ENCODE data around the gene VSTM2B. TPM values are rescaled to one million over a fixed set of nuclear protein-coding genes. Genes with fewer than 3 reads are reported as not detected.

VSTM2B gene
- total RNA-seq, 1 experiment from 2014 or later, result not detected

GRCh38 chr19:29510701-29511265, 15.0 kb upstream of the VSTM2B start:
- no peaks in the 10 kb centered on the region for H3K9me3 ChIP-seq (ENCODE audit: insufficient read depth, low read depth)
- no peaks in the 10 kb centered on the region for H3K9me2 ChIP-seq (ENCODE audit: insufficient read depth)
- peaks cover 66% of the 10 kb centered on the region for H3K27me3 ChIP-seq (ENCODE audit: insufficient read depth, low read depth)
- H3K36me3 ChIP-seq (ENCODE audit: low read depth), result no peaks in the 10 kb centered on the region
- no peaks in the 10 kb centered on the region for H3K79me2 ChIP-seq (ENCODE audit: low read depth)
- POLR2A ChIA-PET (ENCODE audit: unreplicated experiment), result no interaction called here
- BruUV-seq (replicated peaks), result no TSS peak
- H3F3A ChIP-seq (ENCODE audit: insufficient read depth, low read depth), result no peaks in the 10 kb centered on the region
- no peak overlapping the region for H3K4me3 ChIP-seq
- intact Hi-C loops (cut with micrococcal nuclease; ENCODE audit: unreplicated experiment), result no loop called here
- H4K20me1 ChIP-seq (ENCODE audit: insufficient read depth), result no peaks in the 10 kb centered on the region
- CTCF ChIA-PET, result no interaction called here
- TF ChIP-seq EZH2 (IDR thresholded peaks at IDR 0.05; ENCODE audit: low read depth) (no peak), CTCF (conservative IDR thresholded peaks at IDR 0.05) (no peak)
- DNase-seq, result no peak
- no peak overlapping the region for H3K27ac ChIP-seq
- H3K4me1 ChIP-seq (replicated peaks; ENCODE audit: insufficient read depth), result no peaks in the 10 kb centered on the region
- no peak overlapping the region for H2AFZ ChIP-seq
- H3K4me2 ChIP-seq, result no peak overlapping the region

DNA sequence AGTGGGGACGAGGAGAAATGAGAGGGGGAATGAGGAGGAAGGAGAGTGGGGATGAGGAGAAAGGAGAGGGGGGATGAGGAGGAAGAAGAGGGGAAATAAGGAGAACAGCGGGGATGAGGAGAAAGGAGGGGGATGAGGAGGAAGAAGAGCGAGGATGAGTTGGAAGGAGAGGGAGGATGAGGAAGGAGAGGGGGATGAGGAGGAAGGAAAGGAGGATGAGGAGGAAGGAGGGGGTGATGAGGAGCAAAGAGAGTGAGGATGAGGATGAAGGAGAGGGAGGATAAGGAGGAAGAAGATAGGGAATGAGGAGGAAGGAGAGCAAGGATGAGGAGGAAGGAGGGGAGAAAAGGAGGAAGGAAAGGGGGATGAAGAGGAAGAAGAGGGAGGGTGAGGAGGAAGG, 14.0 kb upstream of the VSTM2B start:
- Histone ChIP-seq H3F3A (ENCODE audit: insufficient read depth, low read depth) (no peaks in the 10 kb centered on the region), H3K9me3 (ENCODE audit: insufficient read depth, low read depth) (no peaks in the 10 kb centered on the region), H3K4me2 (no peak overlapping the region), H3K9me2 (ENCODE audit: insufficient read depth) (no peaks in the 10 kb centered on the region), H3K4me3 (no peak overlapping the region), H3K4me1 (replicated peaks; ENCODE audit: insufficient read depth) (no peaks in the 10 kb centered on the region), H3K36me3 (ENCODE audit: low read depth) (no peaks in the 10 kb centered on the region), H3K79me2 (ENCODE audit: low read depth) (no peaks in the 10 kb centered on the region), H2AFZ (no peak overlapping the region), H3K27me3 (ENCODE audit: insufficient read depth, low read depth) (peaks cover 68% of the 10 kb centered on the region), H4K20me1 (ENCODE audit: insufficient read depth) (no peaks in the 10 kb centered on the region), H3K27ac (no peak overlapping the region)
- BruUV-seq (replicated peaks), result no TSS peak
- ChIA-PET POLR2A (ENCODE audit: unreplicated experiment) (no interaction called here), CTCF (no interaction called here)
- intact Hi-C loops (cut with micrococcal nuclease; ENCODE audit: unreplicated experiment), result no loop called here
- no peak for DNase-seq
- TF ChIP-seq CTCF (conservative IDR thresholded peaks at IDR 0.05) (no peak), EZH2 (IDR thresholded peaks at IDR 0.05; ENCODE audit: low read depth) (no peak)

DNA sequence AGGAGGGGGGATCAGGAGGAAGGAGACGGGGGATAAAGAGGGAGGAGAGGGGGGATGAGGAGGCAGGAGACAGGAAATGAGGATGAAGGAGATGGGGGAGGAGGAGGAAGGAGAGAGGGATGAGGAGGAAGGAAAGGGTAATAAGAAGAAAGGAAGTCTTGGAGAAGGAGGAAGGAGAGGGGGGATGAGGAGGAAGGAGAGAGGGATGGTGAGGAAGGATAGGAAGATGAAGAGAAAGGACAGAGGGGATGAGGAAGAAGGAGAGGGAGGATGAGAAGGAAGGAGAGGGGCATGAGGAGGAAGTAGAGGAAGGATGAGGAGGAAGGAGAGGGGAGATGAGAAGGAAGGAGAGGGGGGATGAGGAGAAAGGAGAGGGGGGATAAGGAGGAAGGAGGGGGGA, 13.0 kb upstream of the VSTM2B start:
- BruUV-seq (replicated peaks), result no TSS peak
- no peaks in the 10 kb centered on the region for H3K9me2 ChIP-seq (ENCODE audit: insufficient read depth)
- no peak overlapping the region for H3K27ac ChIP-seq
- no peaks in the 10 kb centered on the region for H3K9me3 ChIP-seq (ENCODE audit: insufficient read depth, low read depth)
- POLR2A ChIA-PET (ENCODE audit: unreplicated experiment), result no interaction called here
- H2AFZ ChIP-seq, result no peak overlapping the region
- no peak for DNase-seq
- H3K4me2 ChIP-seq, result no peak overlapping the region
- H3K4me1 ChIP-seq (replicated peaks; ENCODE audit: insufficient read depth), result no peaks in the 10 kb centered on the region
- H3K27me3 ChIP-seq (ENCODE audit: insufficient read depth, low read depth), result peaks cover 68% of the 10 kb centered on the region
- no peaks in the 10 kb centered on the region for H3F3A ChIP-seq (ENCODE audit: insufficient read depth, low read depth)
- TF ChIP-seq CTCF (conservative IDR thresholded peaks at IDR 0.05), result no peak
- TF ChIP-seq EZH2 (IDR thresholded peaks at IDR 0.05; ENCODE audit: low read depth), result no peak
- intact Hi-C loops (cut with micrococcal nuclease; ENCODE audit: unreplicated experiment), result no loop called here
- no peaks in the 10 kb centered on the region for H3K79me2 ChIP-seq (ENCODE audit: low read depth)
- H3K4me3 ChIP-seq, result no peak overlapping the region
- CTCF ChIA-PET, result no interaction called here
- no peaks in the 10 kb centered on the region for H4K20me1 ChIP-seq (ENCODE audit: insufficient read depth)
- no peaks in the 10 kb centered on the region for H3K36me3 ChIP-seq (ENCODE audit: low read depth)
